Keratinocyte (primary cell): ENCODE measurements around the gene SERINC5. TPM values are rescaled to one million over a fixed set of nuclear protein-coding genes. Genes with fewer than 3 reads are reported as not detected.

ENCODE experiments used
- DNase-seq: peaks from one replicate; pipeline ENCODE4 v3.0.0-alpha.2; 2011; ENCODE audit warnings: low read depth, missing footprints, low spot score
- FAIRE-seq: peaks from 2 replicates; lab custom pipeline; 2011; peaks lifted over from hg19 to GRCh38; lab: Jason Lieb, UNC
- H2AFZ ChIP-seq: 2 replicates; pipeline ENCODE4 v1.6.0; 2012; ENCODE audit warnings: low read length, control low read depth, inconsistent platforms; ENCODE audit not compliant: control insufficient read depth
- H3K27ac ChIP-seq: 2 replicates; pipeline ENCODE4 v1.5.1; 2011; ENCODE audit warnings: low read length; ENCODE audit not compliant: control insufficient read depth, insufficient read depth
- H3K27me3 ChIP-seq: 3 replicates; pipeline ENCODE4 v1.6.0; 2011; ENCODE audit warnings: low read length; ENCODE audit not compliant: control insufficient read depth, insufficient read depth; ENCODE audit errors: extremely low read depth
- H3K36me3 ChIP-seq, 2 experiments: 2 replicates in 1 of 2; 3 replicates in 1 of 2; pipeline ENCODE4 v1.5.1; 2011; ENCODE audit warnings: low read length in 2 of 2, mild to moderate bottlenecking in 1 of 2; ENCODE audit not compliant: control insufficient read depth in 2 of 2, insufficient read depth in 2 of 2; ENCODE audit errors: extremely low read depth in 1 of 2
- H3K4me1 ChIP-seq: 3 replicates; pipeline ENCODE4 v1.5.1; 2011; ENCODE audit warnings: low read length; ENCODE audit not compliant: control insufficient read depth, insufficient read depth; ENCODE audit errors: extremely low read depth
- H3K4me2 ChIP-seq: 3 replicates; pipeline ENCODE4 v1.6.0; 2011; ENCODE audit warnings: low read depth, low read length; ENCODE audit not compliant: control insufficient read depth, insufficient read depth; ENCODE audit errors: extremely low read depth
- H3K4me3 ChIP-seq, 3 experiments: fragments of 200-600 bp in 1 of 3; sonication (generic) in 1 of 3; 2 replicates in 2 of 3; 3 replicates in 1 of 3; pipeline ENCODE4 v1.5.1; 2011 to 2016; ENCODE audit warnings: low read length in 3 of 3, mild to moderate bottlenecking in 3 of 3, control low read depth in 2 of 3, inconsistent platforms in 1 of 3, low read depth in 1 of 3, mixed read lengths in 1 of 3, mixed run types in 1 of 3, moderate library complexity in 1 of 3; ENCODE audit not compliant: control insufficient read depth in 2 of 3, insufficient read depth in 2 of 3; ENCODE audit errors: extremely low read depth in 1 of 3
- H3K79me2 ChIP-seq: 2 replicates; pipeline ENCODE4 v1.6.0; 2012; ENCODE audit warnings: low read length; ENCODE audit not compliant: control insufficient read depth, insufficient read depth
- H3K9ac ChIP-seq: 3 replicates; pipeline ENCODE4 v1.6.0; 2011; ENCODE audit warnings: low read length; ENCODE audit not compliant: control insufficient read depth, insufficient read depth; ENCODE audit errors: extremely low read depth
- H3K9me1 ChIP-seq: 3 replicates; pipeline ENCODE4 v1.6.0; 2011; ENCODE audit warnings: low read length; ENCODE audit not compliant: control insufficient read depth, insufficient read depth; ENCODE audit errors: extremely low read depth
- H3K9me3 ChIP-seq: 2 replicates; pipeline ENCODE4 v1.5.1; 2012; ENCODE audit warnings: low read depth, low read length; ENCODE audit not compliant: control insufficient read depth
- H4K20me1 ChIP-seq: 3 replicates; pipeline ENCODE4 v1.6.0; 2011; ENCODE audit warnings: low read length; ENCODE audit not compliant: control insufficient read depth, insufficient read depth; ENCODE audit errors: extremely low read depth
- EZH2 ChIP-seq: IDR thresholded peaks from one replicate; pipeline ENCODE4 v1.6.1; 2012; ENCODE audit warnings: inconsistent platforms, mild to moderate bottlenecking, low read length, moderate library complexity
- dilution Hi-C: fragments of 300-500 bp; cut with MboI; formaldehyde crosslinking; loops from one replicate; pipeline ENCODE4 v1.7.0; 2020; ENCODE audit warnings: low sequenced_read_pairs; ENCODE audit not compliant: extremely low pct_ligation_motif_present
- polyA plus RNA-seq, 5 experiments: library from polyadenylated mRNA; depleted of rRNA in 3 of 5; stranded (reverse) in 3 of 5; stranded (forward) in 1 of 5; unstranded in 1 of 5; fragments of >200 nt; gene quantifications; 1 replicate in 1 of 5; 2 replicates in 3 of 5; 3 replicates in 1 of 5; pipeline versions ENCODE4 v1.2.1 to v1.2.3, GENCODE V29; 2011 to 2012; ENCODE audit warnings: missing spikeins in 2 of 5, low read depth in 1 of 5, low replicate concordance in 1 of 5
- TF ChIP-seq, protein P1 (sequence below), 3 experiments: IDR thresholded peaks in 1 of 3; conservative IDR thresholded peaks in 1 of 3; optimal IDR thresholded peaks in 1 of 3; 2 replicates in 2 of 3; 3 replicates in 1 of 3; pipeline versions ENCODE3 to v1.5.1; 2011; ENCODE audit warnings: low read length in 3 of 3, mild to moderate bottlenecking in 3 of 3, moderate library complexity in 2 of 3, control low read depth in 1 of 3, inconsistent platforms in 1 of 3; ENCODE audit not compliant: insufficient read depth in 2 of 3; ENCODE audit errors: extremely low read depth in 1 of 3

SERINC5 gene
- polyA plus RNA-seq, 1 donor (not counting 4 experiments of a cell fraction or from before 2014, with no cell fraction given) = 20.0 TPM

DNA sequence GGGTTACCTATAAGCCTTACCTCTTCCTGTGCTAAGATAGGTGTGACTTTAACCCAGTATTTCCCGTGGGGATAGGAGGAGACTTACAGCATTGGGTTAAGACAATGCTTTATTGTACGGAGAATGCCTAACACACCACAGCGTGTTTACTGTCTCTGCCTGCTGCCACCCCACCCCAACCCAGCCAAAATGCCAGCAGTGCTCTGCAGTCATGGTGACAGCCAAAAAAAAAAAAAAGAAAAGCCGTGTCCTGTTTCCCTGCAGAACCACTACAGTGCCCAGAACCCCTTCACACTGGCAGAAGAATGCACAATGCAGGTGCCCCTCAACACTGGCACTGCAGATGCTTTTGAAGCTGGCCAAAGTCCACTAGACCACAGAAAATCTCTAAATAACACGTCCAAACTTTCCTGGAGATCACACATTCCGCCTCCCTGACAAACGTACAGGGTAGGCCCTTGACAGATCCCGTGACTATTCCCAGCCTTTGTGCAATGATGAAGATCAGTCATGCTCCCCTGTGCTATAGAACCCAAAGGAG, 102.2 kb downstream of the SERINC5 start:
- Histone ChIP-seq H3K36me3 (peaks cover 9 to 11% of the 10 kb centered on the region in 2 experiments), H3K9ac (no peak overlapping the region), H3K4me3 (no peak overlapping the region), H3K9me1 (no peaks in the 10 kb centered on the region), H4K20me1 (no peaks in the 10 kb centered on the region), H3K27ac (no peak overlapping the region), H3K9me3 (no peaks in the 10 kb centered on the region), H2AFZ (no peak overlapping the region), H3K27me3 (no peaks in the 10 kb centered on the region), H3K4me1 (no peaks in the 10 kb centered on the region), H3K79me2 (no peaks in the 10 kb centered on the region), H3K4me2 (no peak overlapping the region)
- DNase-seq = no peak
- no peak for FAIRE-seq
- TF ChIP-seq EZH2 = no peak
- TF ChIP-seq, protein P1, sequence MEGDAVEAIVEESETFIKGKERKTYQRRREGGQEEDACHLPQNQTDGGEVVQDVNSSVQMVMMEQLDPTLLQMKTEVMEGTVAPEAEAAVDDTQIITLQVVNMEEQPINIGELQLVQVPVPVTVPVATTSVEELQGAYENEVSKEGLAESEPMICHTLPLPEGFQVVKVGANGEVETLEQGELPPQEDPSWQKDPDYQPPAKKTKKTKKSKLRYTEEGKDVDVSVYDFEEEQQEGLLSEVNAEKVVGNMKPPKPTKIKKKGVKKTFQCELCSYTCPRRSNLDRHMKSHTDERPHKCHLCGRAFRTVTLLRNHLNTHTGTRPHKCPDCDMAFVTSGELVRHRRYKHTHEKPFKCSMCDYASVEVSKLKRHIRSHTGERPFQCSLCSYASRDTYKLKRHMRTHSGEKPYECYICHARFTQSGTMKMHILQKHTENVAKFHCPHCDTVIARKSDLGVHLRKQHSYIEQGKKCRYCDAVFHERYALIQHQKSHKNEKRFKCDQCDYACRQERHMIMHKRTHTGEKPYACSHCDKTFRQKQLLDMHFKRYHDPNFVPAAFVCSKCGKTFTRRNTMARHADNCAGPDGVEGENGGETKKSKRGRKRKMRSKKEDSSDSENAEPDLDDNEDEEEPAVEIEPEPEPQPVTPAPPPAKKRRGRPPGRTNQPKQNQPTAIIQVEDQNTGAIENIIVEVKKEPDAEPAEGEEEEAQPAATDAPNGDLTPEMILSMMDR (optimal IDR thresholded peaks at IDR 0.05 in 1 of 3, IDR thresholded peaks at IDR 0.05 in 1 of 3, conservative IDR thresholded peaks at IDR 0.05 in 1 of 3; ENCODE audit: extremely low read depth in 1 of 3, insufficient read depth in 2 of 3, low read length in 3 of 3) = no peak
- dilution Hi-C loops = no loop called here

DNA sequence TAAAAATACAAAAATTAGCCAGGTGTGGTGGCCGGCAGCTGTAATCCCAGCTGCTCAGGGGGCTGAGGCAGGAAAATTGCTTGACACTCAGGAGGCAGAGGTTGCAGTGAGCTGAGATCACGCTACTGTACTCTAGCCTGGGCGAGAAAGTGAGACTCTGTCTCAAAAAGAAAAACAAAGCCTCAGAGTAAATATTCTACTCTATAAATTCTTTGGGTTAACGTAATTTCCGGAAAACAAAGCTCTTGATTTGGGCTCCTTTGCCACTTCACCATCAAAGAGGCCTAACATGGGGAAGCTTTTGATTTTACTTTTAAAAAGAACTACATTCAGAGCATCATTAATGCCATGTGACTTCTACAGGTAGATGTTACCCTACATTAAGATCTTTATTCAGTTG, 103.1 kb downstream of the SERINC5 start:
- Histone ChIP-seq H3K9me3 (no peaks in the 10 kb centered on the region), H3K4me2 (no peak overlapping the region), H2AFZ (no peak overlapping the region), H3K79me2 (no peaks in the 10 kb centered on the region), H3K9me1 (no peaks in the 10 kb centered on the region), H3K27me3 (no peaks in the 10 kb centered on the region), H4K20me1 (no peaks in the 10 kb centered on the region), H3K27ac (no peak overlapping the region), H3K4me1 (no peaks in the 10 kb centered on the region), H3K4me3 (no peak overlapping the region), H3K36me3 (peaks cover 9 to 13% of the 10 kb centered on the region in 2 experiments), H3K9ac (no peak overlapping the region)
- FAIRE-seq (no peak), DNase-seq (no peak)
- dilution Hi-C loops = no loop called here
- TF ChIP-seq, protein P1 (optimal IDR thresholded peaks at IDR 0.05 in 1 of 3, IDR thresholded peaks at IDR 0.05 in 1 of 3, conservative IDR thresholded peaks at IDR 0.05 in 1 of 3; ENCODE audit: extremely low read depth in 1 of 3, insufficient read depth in 2 of 3, low read length in 3 of 3) = no peak
- TF ChIP-seq EZH2 = no peak
